ENCODE measurements around the gene RNF5.
"Not testable (repeated sequence)": the region's sequence is repeated elsewhere in the genome, so short reads cannot be mapped to it uniquely, and the experiment has no call there.

The RNF5 gene

DNA sequence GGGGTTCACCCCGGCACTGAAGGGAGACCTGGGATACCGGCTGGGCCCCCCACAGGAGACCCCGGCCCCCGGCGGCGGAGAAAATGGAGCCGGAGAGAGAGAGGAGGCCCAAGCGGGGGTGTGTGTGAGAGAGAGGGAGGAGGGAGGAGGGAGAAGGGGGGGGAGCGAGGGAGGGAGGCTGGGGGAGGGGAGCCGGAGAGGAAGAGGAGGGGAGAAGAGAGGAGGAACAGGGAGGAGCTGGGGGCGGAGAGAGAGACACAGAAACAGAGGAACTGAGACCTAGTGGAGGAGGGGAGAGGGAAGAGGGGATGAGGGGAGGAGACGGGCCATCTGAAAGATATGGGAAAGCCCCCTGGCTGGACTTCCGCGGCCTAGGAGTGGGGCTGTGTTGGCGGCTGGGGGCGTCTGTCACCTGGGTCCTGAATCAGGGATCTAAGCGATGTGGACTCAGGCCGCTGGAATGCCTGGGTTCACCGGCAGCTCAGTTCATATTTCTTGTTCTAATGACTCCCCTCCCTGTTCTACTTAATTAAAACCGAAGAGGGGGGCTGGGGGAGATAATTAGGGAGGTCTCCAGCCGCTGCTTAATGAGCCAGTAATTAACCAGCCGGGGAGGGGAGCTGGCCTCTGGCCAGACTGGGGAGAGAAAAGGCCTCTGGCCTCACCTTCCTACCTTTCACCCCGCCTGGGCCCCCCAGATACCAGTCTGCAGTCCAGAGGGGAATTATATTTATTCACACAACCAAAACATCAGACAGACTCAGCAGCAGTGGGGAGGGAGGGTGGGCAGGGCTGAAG lies 12.0 kb downstream of the RNF5 start, which contains the start of gene PBX2:
PBX2 (minus strand) TSS at position 149 of the 798 bp plus-strand sequence. CDS start 287 bp downstream, outside the sequence.
- peak; percentile 58 for DNase-seq

DNA sequence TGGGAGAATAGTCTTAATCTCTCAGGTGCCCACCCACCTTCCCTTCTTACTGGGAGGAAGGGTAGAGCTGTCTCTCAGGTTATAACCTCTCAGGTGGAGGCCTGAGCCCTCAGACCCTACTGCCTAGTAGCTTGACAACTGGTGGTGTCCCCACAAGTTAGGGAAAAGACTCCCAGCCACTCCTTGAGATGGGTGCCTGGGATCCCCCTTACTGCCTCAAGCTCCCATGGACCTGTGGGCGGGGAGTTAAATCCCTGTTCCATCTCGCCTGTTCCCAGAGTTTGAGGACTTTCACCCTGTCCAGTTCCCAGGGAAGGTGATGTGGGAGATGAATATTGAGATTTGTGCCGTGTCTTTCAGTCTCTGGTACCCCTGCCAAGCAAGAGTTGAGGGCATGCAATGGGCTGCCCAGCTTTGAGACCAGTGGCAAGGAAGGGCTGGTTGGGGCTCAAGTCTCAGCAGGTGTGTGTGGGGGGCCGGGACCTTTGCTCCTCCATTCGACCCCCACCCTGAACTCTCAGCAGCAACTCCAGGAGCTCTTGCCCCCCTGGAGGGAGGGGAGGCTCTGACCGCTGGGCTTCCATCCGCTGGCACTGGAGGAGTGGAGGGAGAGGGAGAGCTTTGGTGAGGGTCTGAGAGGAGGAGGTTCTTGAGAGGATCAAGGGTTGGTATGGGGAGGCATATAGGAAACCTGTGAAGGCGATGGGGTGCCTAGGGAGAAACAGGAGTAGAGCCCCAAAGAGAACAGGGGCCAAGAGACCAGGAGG lies 12.9 kb downstream of the RNF5 start:
- no peak for DNase-seq

DNA sequence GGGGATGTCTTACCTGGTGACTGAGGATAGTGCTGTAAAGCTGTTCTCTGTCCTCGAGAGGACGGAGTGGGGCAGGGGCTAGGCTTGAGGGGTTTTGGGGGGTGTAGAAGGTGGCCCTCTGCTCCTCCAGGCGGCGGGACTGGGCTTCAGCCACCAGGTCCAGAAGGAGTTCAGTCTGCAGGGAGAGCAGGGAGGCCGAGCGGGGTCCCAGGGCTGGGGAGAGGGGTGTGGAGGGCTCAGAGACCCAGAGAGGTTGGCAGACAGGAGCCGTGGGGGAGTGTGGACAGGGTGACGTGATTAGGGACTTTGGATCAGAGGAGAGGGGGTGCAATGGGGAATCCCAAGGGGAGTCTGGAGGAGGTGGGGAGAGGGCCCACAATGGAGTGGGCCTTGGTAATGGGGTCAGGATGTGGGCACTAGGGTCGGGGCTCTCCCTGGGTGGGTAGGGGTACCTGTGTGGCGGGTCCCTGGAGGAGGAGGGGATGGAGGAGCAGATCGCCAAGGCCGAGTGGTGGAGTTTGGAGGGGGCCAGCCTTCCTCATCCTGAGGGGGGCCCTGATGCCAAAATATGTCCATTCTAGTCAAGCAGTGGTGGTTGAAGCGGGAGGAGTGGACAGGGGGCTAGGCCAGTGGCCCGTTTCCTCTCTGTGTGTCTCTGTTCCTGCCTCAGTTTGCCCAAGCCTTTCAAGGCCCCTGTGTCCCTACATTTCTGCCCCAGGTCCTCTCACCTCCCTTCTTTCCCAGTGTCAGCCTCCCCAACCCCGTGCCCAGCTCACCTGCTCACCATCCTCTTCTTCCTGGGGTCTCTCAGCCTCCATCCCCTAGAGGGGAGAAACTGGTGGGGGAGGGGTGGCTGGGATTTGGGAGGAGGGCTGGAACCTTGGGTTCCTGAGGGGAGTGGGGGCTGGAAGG lies 13.7 kb downstream of the RNF5 start:
- no peak for DNase-seq

DNA sequence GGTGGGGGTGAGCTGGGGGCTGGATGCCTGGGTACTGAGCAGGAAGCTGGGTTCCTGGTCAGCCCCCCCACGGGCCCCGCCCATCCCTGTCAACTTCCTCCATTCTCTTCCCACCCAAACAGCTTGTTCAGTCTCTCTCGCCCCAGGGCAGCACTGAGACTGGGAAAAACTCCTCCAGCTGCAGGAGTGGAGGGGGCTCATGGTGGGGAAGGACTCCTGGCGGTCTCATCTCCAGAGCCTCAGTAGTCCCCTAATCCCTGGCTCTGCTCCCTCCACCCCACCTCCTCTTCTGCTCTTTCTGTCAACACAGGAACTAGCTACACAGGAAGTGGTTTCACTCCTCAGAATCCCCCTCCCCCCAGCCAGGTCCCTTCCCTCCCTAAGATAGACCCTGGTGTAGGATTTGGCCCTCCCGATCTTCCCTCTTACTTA lies 14.4 kb downstream of the RNF5 start, which contains the start of gene GPSM3:
GPSM3 (minus strand) TSS at position 36 of the 432 bp plus-strand sequence. CDS start 130 bp downstream, outside the sequence.
- DNase-seq, result no peak

DNA sequence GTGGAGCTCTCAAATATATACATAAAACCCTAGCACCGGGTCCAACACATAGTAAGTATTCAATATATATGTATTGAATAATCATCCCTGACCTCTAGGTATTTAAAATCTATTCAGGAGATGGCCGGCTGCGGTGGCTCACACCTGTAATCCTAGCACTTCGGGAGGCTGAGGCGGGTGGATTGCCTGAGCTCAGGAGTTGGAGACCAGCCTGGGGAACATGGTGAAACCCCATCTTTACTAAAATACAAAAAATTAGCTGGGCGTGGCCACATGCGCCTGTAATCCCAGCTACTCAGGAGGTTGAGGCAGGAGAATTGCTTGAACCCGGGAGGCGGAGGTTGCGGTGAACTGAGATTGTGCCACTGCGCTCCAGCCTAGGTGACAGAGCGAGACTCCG lies 14.9 kb downstream of the RNF5 start:
- not testable (repeated sequence) for DNase-seq

DNA sequence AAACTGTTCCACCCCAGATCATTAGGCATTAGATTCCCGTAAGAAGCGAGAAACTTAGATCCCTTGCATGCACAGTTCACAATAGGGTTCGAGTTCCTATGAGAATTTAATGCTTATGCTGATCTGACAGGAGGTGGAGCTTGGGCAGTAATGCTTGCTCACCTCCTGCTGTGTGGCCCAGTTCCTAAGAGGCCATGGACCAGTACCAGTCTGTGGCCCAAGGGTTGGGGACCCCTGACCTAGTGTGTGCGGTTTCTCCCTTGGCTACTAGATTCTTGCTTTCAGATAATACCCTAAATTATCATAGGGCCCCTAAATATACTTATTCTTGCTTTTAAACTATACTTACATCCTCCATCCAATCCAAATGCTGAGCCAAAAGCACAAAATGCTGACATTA lies 16.2 kb downstream of the RNF5 start:
- no peak for DNase-seq

DNA sequence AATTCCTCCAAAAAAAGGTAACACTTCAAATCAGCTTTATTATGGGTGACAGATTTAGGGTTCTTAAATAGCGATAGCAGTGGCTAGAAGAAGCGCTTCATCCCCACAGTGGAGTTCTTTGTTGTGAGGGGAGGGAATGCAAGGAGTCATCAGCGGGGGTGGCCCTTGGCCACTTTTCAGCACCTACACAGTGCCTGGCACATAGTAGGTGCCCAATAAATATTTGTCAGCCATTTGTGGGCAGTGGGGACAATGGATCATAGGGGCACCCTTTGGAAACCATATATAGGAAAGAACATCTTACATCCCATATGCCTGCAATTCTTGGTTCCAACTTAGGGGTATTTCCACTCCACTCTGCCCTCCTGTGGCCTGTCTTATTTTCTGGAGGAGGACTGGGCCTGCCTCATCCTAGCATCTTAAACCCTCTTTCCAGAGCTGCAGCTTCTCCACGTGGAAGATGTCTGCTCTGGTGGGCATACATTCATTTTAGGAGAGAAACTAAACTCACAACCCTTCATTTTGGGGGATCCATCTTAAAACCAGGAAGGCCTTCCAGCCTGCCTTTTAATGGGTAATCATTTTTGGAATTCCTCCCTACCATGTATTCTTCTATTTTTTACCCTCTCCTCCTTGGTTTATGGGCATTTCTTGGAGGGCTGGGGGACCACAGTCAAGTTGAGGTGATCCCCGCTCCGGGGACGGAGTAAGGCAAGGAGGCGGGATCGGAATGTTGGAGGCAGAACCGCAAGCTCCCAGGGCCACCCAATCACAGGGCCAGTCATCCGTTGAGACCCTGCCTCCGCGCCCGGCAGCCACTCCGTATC lies 16.8 kb downstream of the RNF5 start:
- DNase-seq, result no peak

DNA sequence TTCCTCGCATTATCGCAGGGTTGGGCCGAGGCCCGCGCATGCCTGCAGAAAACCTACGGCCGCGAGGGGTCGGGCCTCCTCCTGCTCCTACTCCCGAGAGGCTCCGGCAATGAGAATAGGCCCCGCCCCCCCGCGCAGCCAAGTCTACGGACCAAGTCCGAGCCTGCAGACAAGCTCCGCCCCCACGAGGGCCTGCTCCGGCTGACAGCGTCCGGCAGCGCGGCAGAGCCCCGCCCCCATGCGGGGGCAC lies 17.4 kb downstream of the RNF5 start:
- peak; percentile 95 for DNase-seq

DNA sequence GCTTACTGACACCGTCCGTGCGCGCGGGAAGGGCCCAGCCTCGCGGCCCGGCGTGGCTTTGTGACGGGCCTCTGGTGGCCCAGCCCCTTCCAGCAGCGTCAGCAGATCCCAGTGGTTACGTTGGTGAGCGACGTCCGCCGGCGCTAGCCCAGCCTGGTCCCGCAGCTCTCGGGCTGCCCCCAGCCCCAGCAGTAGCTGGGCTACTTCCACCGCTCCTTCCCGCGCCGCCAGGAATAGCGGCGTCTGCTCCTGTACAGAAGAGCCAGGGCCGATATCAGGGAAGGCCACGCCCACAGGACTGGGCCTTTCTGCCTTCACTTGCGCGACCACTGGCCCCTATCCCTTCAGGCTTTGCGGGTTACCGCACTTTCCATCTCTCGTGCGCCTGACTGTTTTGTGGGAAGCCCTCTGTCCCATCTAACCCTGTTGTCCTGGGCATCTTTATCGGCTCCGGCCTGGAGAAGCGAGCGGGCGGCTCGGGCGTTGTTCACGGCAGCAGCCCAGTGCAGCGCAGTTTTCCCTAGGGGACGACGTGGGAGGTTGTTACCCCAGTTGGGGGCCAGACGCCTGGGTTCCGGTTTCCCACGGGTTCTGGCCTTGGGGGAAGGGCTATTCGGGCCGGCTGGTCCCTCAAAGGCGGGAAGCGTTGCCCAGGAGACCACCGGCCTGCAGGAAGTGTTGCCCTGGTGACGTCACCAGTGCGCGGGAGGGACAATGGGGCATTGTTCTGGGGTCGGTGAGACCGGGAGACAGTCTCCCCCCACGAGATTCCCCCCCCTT lies 17.9 kb downstream of the RNF5 start:
- DNase-seq, result peak; percentile 22

DNA sequence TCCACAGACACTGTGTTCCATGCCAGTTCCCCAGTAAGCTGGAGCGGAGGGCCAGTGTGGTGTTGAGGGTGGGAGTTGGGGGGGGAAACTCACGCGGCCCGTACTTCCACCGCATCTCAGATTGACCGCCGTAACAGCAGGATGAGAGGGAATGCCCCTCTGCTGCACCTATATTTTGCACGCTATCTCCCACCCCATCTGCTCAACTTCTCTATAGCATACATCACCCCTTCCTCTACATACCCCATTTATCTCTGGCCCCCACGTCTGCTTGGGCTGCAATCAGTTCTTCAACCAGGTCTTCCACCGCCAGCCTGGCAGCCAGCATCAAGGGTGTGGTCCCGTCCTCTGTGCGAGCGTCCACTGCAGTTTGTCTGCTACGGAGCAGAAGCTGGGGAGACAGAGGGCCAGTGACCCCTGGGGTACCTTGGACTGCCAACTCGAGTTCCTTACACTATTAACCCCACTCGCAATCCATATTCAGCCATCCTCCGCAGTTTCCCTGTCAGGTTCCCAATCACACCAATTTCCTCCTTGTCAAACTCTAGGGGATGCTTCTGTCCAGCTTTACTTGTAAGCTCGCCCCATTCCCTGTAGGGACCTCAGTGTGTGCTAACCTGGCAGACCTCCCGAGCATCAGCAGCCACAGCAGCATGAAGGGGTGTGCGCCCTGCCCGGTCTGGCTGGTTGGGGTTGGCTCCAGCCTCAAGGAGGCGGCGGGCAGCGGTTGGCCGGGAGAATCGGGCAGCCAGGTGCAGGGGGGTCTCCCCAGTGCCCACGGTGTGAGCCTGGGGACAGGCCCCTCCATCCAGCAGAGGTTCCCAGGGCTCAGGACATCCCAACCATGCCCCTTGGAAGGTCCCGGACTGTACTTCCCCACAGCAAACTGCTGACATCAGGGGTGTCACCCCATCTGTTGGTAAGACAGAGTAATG lies 18.7 kb downstream of the RNF5 start:
- no peak for DNase-seq

DNA sequence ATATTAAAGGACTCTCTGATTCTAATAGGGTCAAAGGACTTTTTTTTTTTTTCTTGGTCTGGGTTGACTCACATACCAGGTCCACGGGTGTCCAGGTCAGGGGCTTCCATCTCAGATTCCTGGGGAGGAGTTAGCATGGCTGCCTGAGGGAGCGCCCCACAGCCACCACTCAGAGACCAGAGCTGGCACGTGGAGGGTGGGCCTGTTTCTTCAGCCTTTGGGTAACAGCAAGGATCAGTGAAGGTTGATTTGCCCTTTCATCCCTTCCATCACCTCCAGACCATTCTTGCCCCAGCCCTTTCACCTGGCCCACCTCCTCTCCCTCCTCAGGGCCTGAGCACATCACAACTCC lies 20.1 kb downstream of the RNF5 start:
- no peak for DNase-seq

DNA sequence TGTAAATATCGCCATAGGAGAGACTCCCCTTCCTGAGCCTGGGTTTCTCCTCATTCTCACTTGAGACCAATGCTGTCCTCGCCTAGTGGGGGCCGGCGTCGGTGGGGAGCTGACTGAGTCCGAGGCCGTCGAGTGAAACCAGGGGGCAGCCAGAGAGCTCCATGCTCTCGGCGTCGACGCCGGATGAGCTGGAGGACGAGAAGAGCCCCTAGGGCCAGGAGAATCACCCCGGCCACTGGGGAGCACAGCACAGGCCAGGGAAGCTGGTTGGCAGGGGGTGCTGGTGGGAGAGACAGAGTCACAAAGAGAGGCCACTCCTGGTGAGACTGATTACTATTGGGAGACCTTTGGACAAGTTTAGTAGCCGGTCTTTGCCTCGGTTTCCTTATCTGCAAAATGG lies 20.7 kb downstream of the RNF5 start:
- no peak for DNase-seq

DNA sequence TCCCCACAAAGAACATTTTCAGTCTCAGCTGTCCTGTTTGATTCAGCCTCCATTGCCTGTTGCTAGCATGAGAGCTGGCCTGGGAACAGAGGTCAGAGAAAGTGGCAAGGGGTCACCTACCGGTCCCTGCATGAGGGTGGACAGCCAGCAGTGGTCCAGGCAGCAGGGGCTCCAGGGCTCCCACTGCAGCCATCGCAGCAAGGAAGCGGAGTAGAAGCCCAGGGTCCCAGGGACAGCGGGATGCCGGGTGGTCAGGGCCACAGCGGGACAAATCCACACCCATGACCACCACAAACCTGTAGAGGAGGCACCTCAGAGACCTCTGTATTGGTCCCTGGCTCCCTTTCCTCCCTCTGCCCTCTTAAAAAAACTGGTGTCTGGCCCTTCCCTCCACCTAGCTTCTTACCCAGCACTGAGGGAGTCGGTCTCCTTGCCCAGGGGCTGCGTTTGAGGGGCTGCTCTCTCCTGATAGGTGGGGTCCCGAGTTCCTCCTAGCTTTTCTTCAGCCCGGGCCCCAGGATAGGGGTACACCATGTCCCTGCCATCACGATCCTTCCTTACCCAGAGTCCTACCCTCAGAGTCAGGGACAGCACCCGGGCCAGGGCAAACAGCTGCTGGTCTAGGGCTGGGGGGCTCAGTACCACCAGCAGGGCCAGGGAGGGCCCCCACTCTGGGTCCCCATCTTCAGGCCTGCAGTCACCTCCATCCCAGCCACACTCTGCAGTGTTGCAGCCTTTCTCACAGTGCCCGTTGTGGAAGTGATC lies 22.7 kb downstream of the RNF5 start:
- no peak for DNase-seq

DNA sequence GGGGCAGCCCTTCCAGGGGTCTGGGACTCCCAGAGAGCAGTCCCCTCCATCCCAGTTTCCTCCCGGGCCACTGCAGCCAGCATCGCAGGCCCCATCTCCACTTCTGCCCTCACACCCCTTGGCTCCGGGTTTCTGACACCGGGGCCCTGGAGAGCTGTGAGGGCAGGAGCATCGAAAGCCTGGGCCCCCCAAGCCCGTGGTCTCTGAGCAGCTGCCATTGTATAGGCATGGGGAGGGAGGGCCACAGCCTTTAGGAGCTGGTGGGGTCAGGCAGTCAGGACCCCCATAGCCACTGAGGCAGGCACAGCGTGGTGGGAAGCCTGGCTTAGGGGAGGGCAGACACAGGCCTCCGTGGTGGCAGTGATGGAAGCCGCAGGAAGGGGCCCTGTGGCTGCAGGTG lies 24.0 kb downstream of the RNF5 start:
- DNase-seq, result no peak

DNA sequence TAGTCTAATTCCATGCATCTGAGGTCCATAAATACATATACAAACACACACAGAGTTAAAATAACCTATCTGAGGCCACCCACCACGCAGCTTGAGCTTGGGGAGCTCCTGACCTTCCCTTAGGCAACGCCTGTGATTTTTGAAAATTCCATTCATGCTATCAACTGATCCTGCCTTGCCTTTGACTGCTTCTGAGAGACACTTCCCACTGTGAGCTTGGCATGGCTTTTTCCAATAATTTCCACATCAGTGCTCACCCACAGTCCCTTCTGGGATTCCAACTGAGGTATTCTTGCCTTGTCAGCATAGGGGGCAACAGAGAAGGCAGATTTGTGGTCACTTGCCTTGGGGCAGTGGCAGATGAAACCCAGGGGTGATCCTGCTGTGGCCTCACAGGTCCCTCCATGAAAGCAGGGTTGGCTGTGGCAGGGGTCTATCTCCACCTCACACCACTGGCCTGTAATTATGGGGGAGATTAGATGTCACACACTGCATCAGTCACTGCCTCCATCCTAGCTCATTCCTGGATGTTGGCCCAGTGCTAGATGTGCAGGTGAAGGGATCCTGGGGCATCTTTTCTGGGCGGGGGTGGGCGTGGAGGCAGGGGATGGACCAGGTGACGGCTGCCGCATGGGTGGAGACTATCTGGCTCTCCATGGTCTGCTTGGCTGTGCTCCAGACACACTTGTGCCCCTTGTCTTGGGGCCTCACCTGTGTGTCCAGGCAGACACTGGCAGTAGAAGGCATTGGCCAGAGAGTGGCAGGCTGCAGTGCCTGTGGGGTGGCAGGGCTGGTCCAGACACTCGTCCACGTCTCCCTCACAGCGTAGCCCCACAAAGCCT lies 25.4 kb downstream of the RNF5 start:
- no peak for DNase-seq

DNA sequence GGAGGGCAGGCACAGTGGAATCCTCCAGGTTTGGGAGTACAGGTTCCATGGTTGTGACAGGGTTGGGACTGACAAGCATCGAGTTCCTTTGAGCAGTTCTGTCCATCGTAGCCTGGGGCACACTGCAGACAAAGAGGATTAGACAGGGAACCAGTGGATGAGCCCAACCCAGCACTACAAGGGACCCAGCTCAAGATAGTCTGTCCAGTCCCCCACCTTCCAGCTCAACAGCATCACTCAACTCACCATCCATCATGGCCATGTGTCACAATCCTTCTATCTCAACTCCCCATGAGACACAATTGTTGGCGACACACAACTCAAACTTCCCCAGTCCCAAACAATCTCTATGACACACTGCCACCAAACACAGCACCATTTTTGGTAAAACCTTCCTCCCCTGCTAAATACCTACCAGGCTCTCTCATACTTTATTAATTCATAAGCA lies 26.1 kb downstream of the RNF5 start:
- DNase-seq, result no peak

DNA sequence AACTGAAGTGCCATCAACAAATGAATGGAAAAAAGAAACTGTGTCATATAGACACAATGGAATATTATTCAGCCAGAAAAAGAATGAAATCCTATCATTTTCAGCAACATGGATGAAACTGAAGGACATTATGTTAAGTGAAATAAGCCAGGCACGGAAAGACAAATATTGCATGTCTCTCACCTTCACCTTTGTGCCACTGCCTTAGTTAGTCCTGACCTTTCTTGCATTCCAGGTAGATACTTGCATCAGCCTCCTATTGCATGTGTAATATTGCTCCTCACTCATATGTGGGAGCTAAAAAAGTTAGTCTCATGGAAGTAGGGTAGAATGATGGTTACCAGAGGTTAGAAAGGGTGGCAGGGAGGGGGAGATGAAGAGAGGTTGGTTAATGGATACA lies 30.8 kb downstream of the RNF5 start:
- DNase-seq, result no peak

DNA sequence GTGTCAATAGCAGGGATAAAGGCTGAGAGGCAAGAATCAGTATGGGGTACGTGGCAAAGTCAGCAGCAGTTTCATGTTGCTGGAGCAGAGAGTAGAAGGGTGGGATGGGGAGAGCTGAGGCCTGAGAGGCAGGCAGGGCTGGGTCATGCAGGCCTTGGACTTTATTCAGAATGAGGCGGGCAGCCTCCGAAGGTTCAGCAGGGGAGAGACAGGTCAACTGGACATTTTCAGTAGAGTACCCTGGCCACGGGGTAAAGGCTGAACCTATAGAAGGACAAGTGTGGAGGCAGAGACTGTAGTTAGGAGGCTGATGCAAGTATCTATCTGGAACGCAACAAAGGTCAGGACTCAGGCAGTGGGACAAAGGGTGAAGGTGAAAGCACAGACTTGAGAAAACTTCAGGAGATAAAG lies 32.0 kb downstream of the RNF5 start:
- DNase-seq, result no peak

DNA sequence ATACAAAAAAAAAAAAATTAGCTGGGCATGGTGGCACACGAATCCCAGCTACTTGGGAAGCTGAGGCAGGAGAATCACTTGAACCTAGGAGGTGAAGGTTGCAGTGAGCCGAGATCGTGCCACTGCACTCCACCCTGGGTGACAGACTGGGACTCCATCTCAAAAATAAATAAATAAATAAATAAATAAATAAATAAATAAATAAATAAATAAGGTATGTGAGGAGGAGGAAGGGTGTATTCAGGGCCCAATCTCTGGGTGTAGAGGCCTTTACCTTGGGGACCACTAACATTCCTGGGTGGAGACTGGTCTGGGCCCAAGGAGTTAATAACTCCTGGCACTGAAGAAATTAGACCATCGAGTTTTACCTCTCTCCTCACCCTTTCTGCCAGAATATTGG lies 33.2 kb downstream of the RNF5 start:
- DNase-seq, result not testable (repeated sequence)
